ENCODE data around the gene SHISAL1.

SHISAL1 gene

GRCh38 chr22:44301039-44301438 lies 11.7 kb downstream of the SHISAL1 start:
- no peak for DNase-seq (ENCODE audit: low spot score)

- DNase-seq (ENCODE audit: low spot score): no peak
Observed at GRCh38 chr22:44299124-44299523, 13.6 kb downstream of the SHISAL1 start.

- no peak for DNase-seq (ENCODE audit: low spot score)
Observed at GRCh38 chr22:44298406-44299091, 14.2 kb downstream of the SHISAL1 start.

- DNase-seq (ENCODE audit: low spot score): no peak
Observed at GRCh38 chr22:44297470-44298061, 15.2 kb downstream of the SHISAL1 start.

- no peak for DNase-seq (ENCODE audit: low spot score)
Observed at GRCh38 chr22:44295406-44295805, 17.3 kb downstream of the SHISAL1 start.

- DNase-seq (ENCODE audit: low spot score): no peak
Observed at GRCh38 chr22:44293876-44294275, 18.9 kb downstream of the SHISAL1 start.

- DNase-seq (ENCODE audit: low spot score): no peak
Observed at GRCh38 chr22:44293034-44293433, 19.7 kb downstream of the SHISAL1 start.

GRCh38 chr22:44292521-44292920 lies 20.2 kb downstream of the SHISAL1 start:
- no peak for DNase-seq (ENCODE audit: low spot score)

- no peak for DNase-seq (ENCODE audit: low spot score)
Observed at GRCh38 chr22:44291674-44292360, 20.9 kb downstream of the SHISAL1 start.

GRCh38 chr22:44291265-44291664 lies 21.5 kb downstream of the SHISAL1 start:
- DNase-seq (ENCODE audit: low spot score): no peak

- no peak for DNase-seq (ENCODE audit: low spot score)
Observed at GRCh38 chr22:44289414-44290171, 23.2 kb downstream of the SHISAL1 start.

- no peak for DNase-seq (ENCODE audit: low spot score)
Observed at GRCh38 chr22:44288913-44289312, 23.8 kb downstream of the SHISAL1 start.

- no peak for DNase-seq (ENCODE audit: low spot score)
Observed at GRCh38 chr22:44287741-44288140, 25.0 kb downstream of the SHISAL1 start.

GRCh38 chr22:44287121-44287693 lies 25.5 kb downstream of the SHISAL1 start:
- no peak for DNase-seq (ENCODE audit: low spot score)

GRCh38 chr22:44286646-44287045 lies 26.1 kb downstream of the SHISAL1 start:
- DNase-seq (ENCODE audit: low spot score): no peak

GRCh38 chr22:44284711-44285110 lies 28.0 kb downstream of the SHISAL1 start:
- no peak for DNase-seq (ENCODE audit: low spot score)

- no peak for DNase-seq (ENCODE audit: low spot score)
Observed at GRCh38 chr22:44281768-44282637, 30.7 kb downstream of the SHISAL1 start.

GRCh38 chr22:44280665-44281188 lies 32.0 kb downstream of the SHISAL1 start:
- no peak for DNase-seq (ENCODE audit: low spot score)

- no peak for DNase-seq (ENCODE audit: low spot score)
Observed at GRCh38 chr22:44279069-44279360, 33.7 kb downstream of the SHISAL1 start.

- no peak for DNase-seq (ENCODE audit: low spot score)
Observed at GRCh38 chr22:44278243-44279068, 34.3 kb downstream of the SHISAL1 start.
